DMS79 (cell line): Measurements from ENCODE around the gene HNRNPLL.
A peak's percentile ranks its signal among the peaks of the same experiment; 100 is the strongest.
"Not testable (repeated sequence)": the region's sequence is repeated elsewhere in the genome, so short reads cannot be mapped to it uniquely, and the experiment has no call there.

Experiments used
- DNase-seq: peaks from one replicate; lab custom pipeline; 2025; lab: John Stamatoyannopoulos, UW

HNRNPLL gene

GRCh38 chr2:38602732-38603401 lies at the start of gene HNRNPLL:
Gene HNRNPLL, minus strand, starts transcription at chr2:38602928. Its CDS starts 302 bp downstream, at chr2:38602626.
- peak; percentile 90 for DNase-seq

- no peak for DNase-seq
Measured at GRCh38 chr2:38650717-38651116, 48.0 kb upstream of the HNRNPLL start.

GRCh38 chr2:38650012-38650411 lies 47.3 kb upstream of the HNRNPLL start:
- no peak for DNase-seq

GRCh38 chr2:38649176-38649728 lies 46.5 kb upstream of the HNRNPLL start:
- no peak for DNase-seq

GRCh38 chr2:38648107-38648761 lies 45.5 kb upstream of the HNRNPLL start:
- DNase-seq, result no peak

GRCh38 chr2:38643683-38644511 lies 41.2 kb upstream of the HNRNPLL start:
- DNase-seq, result not testable (repeated sequence)

GRCh38 chr2:38643021-38643671 lies 40.4 kb upstream of the HNRNPLL start:
- no peak for DNase-seq

- DNase-seq, result not testable (repeated sequence)
Measured at GRCh38 chr2:38642373-38643017, 39.8 kb upstream of the HNRNPLL start.

GRCh38 chr2:38636069-38636468 lies 33.3 kb upstream of the HNRNPLL start:
- DNase-seq, result no peak

GRCh38 chr2:38635139-38635538 lies 32.4 kb upstream of the HNRNPLL start:
- no peak for DNase-seq

- DNase-seq, result no peak
Measured at GRCh38 chr2:38634684-38635083, 32.0 kb upstream of the HNRNPLL start.

- no peak for DNase-seq
Measured at GRCh38 chr2:38633895-38634294, 31.2 kb upstream of the HNRNPLL start.

GRCh38 chr2:38632980-38633379 lies 30.3 kb upstream of the HNRNPLL start:
- no peak for DNase-seq

- no peak for DNase-seq
Measured at GRCh38 chr2:38631976-38632375, 29.2 kb upstream of the HNRNPLL start.

- DNase-seq, result no peak
Measured at GRCh38 chr2:38629684-38630083, 27.0 kb upstream of the HNRNPLL start.

- DNase-seq, result no peak
Measured at GRCh38 chr2:38627391-38627790, 24.7 kb upstream of the HNRNPLL start.

- DNase-seq, result no peak
Measured at GRCh38 chr2:38626326-38627035, 23.8 kb upstream of the HNRNPLL start.

- no peak for DNase-seq
Measured at GRCh38 chr2:38622210-38622609, 19.5 kb upstream of the HNRNPLL start.

- no peak for DNase-seq
Measured at GRCh38 chr2:38621018-38621417, 18.3 kb upstream of the HNRNPLL start.

GRCh38 chr2:38620282-38620977 lies 17.7 kb upstream of the HNRNPLL start:
- DNase-seq, result no peak
